HL-60 (cell line): ENCODE measurements around the gene L3MBTL1.

Experiments used
- DNase-seq, 2 experiments: peaks; one replicate each; pipeline ENCODE4 v3.0.0-alpha.2; 2010 to 2020; ENCODE audit warnings: low read depth in 1 of 2, low spot score in 1 of 2
- H3K27ac ChIP-seq: fragments of 250-450 bp; sonication (Bioruptor Pico); replicated peaks from 2 replicates; pipeline ENCODE4 v1.5.1; 2020; ENCODE audit warnings: mild to moderate bottlenecking, moderate library complexity
- H3K27me3 ChIP-seq: fragments of 250-450 bp; sonication (Bioruptor Pico); 2 replicates; pipeline ENCODE4 v1.5.1; 2021; ENCODE audit warnings: mild to moderate bottlenecking, moderate library complexity; ENCODE audit not compliant: insufficient read depth, poor library complexity, severe bottlenecking
- H3K4me3 ChIP-seq: replicated peaks from 2 replicates; pipeline ENCODE4 v1.5.1; 2011; ENCODE audit warnings: mild to moderate bottlenecking, control low read depth, low read length; ENCODE audit not compliant: insufficient read depth
- CTCF ChIP-seq: IDR thresholded peaks from one replicate; pipeline ENCODE4 v1.5.1; 2011; ENCODE audit warnings: low read length, control low read depth, inconsistent platforms; ENCODE audit not compliant: insufficient read depth
- GABPA ChIP-seq: IDR thresholded peaks from 2 replicates; pipeline ENCODE4 v1.6.1; 2012; ENCODE audit warnings: low read depth
- POLR2AphosphoS5 ChIP-seq: IDR thresholded peaks from 2 replicates; pipeline ENCODE4 v1.6.1; 2012; ENCODE audit warnings: low read depth
- REST ChIP-seq: IDR thresholded peaks from 2 replicates; pipeline ENCODE4 v1.6.1; 2012; ENCODE audit warnings: low read depth; ENCODE audit not compliant: insufficient replicate concordance
- SPI1 ChIP-seq: IDR thresholded peaks from 2 replicates; pipeline ENCODE4 v1.6.1; 2012; ENCODE audit warnings: low read depth, mild to moderate bottlenecking, borderline replicate concordance

The L3MBTL1 gene

GRCh38 chr20:43549416-43550065 is 42.0 kb downstream of the L3MBTL1 start:
- peak in 1 of 2 experiments; percentile 65 for DNase-seq
- H3K27me3 ChIP-seq = no peaks in the 10 kb centered on the region
- TF ChIP-seq REST = no peak
- no peak for TF ChIP-seq CTCF
- TF ChIP-seq GABPA = no peak
- no peak for TF ChIP-seq POLR2AphosphoS5
- TF ChIP-seq SPI1 = peak; percentile 76

GRCh38 chr20:43550456-43550855 is 43.0 kb downstream of the L3MBTL1 start:
- no peak overlapping the region for H3K4me3 ChIP-seq
- TF ChIP-seq GABPA (no peak), REST (no peak), SPI1 (no peak), CTCF (no peak), POLR2AphosphoS5 (no peak)
- no peak overlapping the region for H3K27ac ChIP-seq
- no peaks in the 10 kb centered on the region for H3K27me3 ChIP-seq
- no peak for DNase-seq

More at GRCh38 chr20:43549416-43550065, 42.0 kb downstream of the L3MBTL1 start:
- no peak overlapping the region for H3K4me3 ChIP-seq
- H3K27ac ChIP-seq = peak overlapping the region; percentile 45

GRCh38 chr20:43554369-43554768 is 46.9 kb downstream of the L3MBTL1 start:
- TF ChIP-seq GABPA (no peak), REST (no peak), CTCF (no peak), SPI1 (no peak), POLR2AphosphoS5 (no peak)

More at GRCh38 chr20:43554369-43554768, 46.9 kb downstream of the L3MBTL1 start:
- Histone ChIP-seq H3K4me3 (no peak overlapping the region), H3K27me3 (no peaks in the 10 kb centered on the region), H3K27ac (no peak overlapping the region)
- DNase-seq = no peak
